ENCODE results near the gene ADAMTS9. TPM values are rescaled to one million over a fixed set of nuclear protein-coding genes. Genes with fewer than 3 reads are reported as not detected.

The ADAMTS9 gene
- total RNA-seq (2014; rRNA removed; shearing (Covaris generic)), result 3.1 and 3.3 TPM in 2 replicates

- peak; percentile 66 for DNase-seq (ENCODE audit: low read depth)
Measured at GRCh38 chr3:64687781-64688604, at the start of gene ADAMTS9. TSS of gene ADAMTS9 (minus strand) at chr3:64688000. CDS start at chr3:64687657, 343 bp downstream.

DNA sequence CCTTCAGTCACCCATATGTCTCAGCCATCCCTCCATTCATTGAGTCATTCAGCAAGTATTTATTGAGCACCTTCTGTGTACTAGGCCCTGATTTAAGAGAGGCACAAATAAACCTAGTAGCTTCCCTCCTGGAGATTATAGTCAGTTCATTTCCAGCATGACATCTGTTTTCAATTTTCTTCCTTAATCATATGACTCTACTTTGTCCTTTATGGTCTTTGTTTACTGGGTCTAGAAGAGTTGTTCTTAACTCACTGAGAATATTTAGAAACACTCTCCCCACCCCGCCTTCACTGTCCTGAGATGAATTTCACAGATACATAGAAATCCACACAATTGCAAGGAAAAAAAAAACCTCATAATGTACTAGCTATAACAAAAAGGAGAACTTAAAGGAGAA lies 44.8 kb upstream of the ADAMTS9 start:
- DNase-seq (ENCODE audit: low read depth), result no peak

GRCh38 chr3:64730681-64731080 lies 42.9 kb upstream of the ADAMTS9 start:
- no peak for DNase-seq (ENCODE audit: low read depth)

GRCh38 chr3:64728994-64729393 lies 41.2 kb upstream of the ADAMTS9 start:
- DNase-seq (ENCODE audit: low read depth), result peak; percentile 5

DNA sequence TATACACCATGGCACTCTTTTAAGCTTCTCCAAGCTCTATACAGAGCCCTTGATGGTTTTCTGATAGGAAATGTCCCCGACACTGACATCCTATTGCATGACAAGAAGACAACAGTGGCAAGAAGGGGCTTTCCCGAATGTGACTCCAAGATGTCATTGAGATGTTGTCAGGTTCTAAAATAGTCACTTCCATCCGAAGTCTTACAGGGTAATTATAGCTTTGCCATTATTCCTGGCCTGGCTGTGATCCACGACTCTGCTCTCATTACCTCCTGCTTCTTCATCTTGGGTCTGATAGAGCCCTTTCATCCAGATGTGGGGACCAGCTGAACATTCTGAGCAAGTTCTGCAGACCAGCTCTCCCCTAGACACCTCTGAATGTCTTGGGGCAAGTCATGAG lies 40.6 kb upstream of the ADAMTS9 start:
- DNase-seq (ENCODE audit: low read depth), result no peak

DNA sequence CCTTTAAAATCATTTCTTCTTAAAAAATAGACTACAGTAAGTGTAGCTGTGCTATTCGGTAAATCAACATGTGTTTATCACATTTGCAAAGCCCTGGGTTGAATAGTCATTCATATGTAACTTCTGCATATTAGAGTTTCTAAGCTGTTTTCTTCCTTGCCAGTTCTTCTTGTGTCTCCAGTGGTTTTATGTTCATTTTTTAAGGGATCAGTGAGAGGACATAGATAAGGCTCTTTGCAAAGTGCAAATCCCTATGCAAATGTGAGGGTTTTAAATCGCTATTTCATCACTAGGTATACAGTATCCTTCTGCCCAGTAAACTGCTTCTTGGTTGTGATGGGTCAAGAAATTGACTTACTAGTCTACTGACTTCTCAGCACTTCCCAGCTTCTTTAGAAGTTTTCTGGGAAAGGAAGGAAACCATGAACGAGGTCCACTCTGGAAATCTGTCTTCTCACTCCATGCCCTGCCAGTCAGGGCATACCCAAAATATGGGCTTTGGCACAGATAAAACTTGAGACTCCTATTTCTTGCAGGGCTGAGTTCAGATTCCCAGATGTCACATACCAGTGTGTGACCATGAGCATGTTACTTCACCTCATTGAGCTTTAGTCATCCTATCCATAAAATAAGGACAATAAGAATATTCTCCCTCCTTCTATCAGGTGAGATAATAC lies 38.8 kb upstream of the ADAMTS9 start:
- no peak for DNase-seq (ENCODE audit: low read depth)

DNA sequence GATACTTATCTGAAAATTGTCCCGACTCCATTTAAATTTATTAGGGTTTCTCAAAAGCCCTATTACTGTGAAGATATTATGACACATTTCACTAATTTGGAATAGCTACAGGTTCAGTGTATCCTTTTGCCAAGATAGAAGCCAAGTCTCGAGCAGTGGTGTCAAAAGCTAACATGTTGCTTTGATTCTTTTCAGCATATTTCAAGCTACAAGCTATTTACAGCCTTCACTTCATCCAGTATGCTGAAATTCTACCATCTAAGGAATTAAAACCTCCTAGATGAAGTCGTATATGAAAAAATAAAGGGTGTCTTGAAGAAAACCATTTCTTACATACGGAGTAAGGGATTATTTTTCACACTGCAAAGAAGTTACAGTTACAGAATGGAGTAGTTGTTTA lies 31.2 kb upstream of the ADAMTS9 start:
- DNase-seq (ENCODE audit: low read depth), result no peak

DNA sequence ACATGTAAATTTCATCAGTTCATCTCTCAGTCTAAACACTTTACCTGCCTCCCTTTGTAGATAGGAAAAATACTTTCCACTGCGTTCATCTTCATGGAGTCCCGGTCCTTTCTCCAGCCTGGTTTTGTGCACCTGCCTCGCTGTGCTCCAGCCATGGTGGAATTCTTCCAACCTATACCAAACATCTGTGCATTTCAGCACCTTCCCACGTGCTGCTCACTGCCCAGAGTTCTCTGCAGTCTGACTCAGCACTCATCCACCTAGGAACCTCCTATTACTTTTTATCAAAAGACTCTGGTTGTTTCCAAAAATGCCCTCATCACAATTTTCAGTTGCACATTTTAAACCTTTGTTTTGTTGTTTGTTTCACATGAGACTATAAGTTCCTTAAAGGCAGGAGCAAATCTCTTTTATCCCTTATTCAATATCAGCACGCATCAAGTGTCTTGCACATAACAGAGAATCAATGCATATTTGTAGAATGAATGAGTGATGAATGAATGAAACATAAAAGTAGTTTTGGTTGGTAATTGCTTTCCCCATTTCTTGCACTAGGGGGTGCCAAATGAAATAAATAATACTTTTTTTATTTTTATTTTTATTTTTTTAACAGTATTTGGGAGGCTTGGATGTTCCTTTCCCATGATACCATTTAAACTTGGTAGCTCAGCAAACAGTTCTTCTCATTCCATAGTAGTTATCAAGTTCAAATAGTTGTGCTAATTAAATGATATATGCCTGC lies 30.2 kb upstream of the ADAMTS9 start:
- no peak for DNase-seq (ENCODE audit: low read depth)

GRCh38 chr3:64717411-64717810 lies 29.6 kb upstream of the ADAMTS9 start:
- no peak for DNase-seq (ENCODE audit: low read depth)

DNA sequence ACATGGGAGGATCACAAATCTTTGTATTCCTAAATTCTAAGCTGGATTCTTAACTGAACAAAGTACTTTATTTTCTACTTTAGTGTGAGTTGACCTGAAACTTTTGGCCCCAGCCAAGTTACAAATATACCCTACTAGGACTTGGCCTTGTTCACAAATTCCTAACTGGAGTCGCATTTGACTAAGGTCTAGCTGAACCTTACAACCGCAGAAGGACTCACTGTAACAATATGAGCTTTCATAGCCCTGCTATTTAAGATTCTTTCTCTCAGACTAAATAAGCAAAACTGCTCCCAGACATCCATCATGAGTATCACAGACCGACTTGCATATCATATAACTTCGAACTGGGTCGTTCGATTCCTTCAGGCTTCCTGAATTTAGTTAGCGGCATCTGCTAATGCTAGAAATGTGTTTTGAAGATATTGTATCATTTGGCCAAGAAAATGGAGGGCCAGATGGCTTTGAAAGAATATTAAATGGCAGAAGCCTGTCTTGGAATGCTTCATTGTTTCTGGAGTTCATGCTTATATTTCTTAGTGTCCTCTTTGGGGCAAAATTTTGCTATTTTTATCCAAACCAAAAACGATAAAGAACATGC lies 28.4 kb upstream of the ADAMTS9 start:
- no peak for DNase-seq (ENCODE audit: low read depth)

GRCh38 chr3:64715211-64715982 lies 27.6 kb upstream of the ADAMTS9 start:
- DNase-seq (ENCODE audit: low read depth), result no peak

DNA sequence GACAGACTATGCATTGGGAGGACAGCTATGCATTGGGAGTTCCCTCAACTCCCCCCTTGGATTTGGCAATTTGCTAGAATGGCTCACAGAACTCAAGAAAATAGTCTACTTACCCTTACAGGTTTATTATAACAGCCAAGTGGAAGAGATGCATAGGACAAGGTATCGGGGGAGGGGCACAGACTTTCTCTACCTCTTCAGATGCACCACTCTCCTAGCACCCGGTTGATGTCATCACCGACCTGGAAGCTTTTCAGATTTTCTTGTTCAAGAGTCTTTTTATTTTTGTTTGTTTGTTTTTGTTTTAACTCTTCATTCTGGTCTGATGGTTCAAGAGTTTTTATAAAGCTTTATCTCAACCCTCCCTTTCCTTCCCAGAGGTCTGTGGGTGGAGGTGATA lies 20.7 kb upstream of the ADAMTS9 start:
- no peak for DNase-seq (ENCODE audit: low read depth)

GRCh38 chr3:64705946-64706345 lies 18.1 kb upstream of the ADAMTS9 start:
- DNase-seq (ENCODE audit: low read depth), result no peak

GRCh38 chr3:64696896-64697295 lies 9.1 kb upstream of the ADAMTS9 start:
- DNase-seq (ENCODE audit: low read depth), result no peak

DNA sequence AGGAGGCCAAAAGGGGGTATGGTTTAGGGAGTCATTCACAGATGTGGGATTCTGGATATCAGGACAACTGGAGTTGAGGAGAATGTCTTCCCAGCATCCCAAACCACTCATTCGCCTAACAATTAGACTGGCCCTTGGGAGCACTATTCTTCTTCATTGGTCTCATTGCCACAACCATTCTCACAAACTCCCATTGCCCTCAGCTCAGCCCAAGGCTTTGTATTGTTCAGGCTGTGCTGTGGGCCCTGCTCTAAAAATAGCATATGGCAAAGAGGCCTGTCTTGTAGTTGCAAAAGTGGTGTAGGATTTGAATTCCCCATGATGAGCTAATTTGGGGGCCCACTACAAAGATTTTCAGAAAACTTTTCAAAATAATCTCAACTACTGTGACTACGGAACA lies 6.3 kb upstream of the ADAMTS9 start:
- no peak for DNase-seq (ENCODE audit: low read depth)

- no peak for DNase-seq (ENCODE audit: low read depth)
Measured at GRCh38 chr3:64693031-64693430, 5.2 kb upstream of the ADAMTS9 start.

DNA sequence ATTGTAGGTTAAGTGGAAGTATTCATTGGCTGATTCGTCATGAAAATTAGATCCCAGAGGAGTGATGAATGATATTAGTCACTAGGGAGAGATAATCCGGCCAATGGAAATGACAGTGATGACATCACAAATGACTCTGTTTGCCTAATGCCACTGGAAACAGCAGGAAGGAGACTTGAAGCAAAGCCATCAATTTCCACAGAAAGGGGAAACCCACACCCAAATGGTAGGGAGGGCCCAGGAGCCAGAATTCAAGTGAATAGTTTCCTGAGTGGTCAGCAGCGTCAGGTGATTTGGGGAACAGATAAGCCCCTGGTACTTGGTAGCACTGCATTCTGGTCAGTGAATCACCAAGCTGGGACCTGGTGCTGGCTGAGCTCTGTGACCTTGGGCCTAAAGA lies 3.3 kb upstream of the ADAMTS9 start:
- peak; percentile 53 for DNase-seq (ENCODE audit: low read depth)

DNA sequence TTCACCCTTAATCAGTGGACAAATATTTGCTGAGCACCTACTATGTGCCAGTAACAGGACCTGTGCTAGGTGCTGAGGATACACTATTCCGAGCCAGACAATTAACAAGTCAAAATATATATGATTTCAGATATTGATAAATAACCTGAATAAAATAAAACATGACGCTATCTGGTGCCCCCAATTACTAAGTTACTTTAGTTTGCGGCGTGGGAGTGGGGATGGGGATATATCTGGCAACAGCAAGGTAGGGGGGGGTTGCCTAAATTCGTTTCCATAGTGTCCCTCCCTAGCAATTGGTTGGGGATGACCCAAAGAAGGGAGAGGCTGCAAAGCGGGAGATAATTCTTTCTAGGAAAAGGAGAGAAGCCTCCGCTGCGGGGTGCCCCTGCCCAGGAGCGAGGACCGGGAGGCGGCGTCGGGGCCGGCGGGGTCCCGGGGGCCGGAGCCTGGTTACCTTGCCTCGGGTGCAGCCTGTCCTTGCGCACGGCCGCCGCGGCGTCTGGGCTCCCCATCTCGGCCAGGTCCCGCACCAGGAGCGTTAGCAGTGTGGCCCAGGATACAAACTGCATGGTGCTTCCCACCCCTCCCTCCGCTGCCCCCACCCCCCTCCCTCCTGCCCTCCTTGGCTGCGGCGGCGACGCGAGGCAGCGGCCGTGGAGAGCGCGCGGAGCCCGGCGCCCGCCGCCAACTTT lies 567 bp downstream of the ADAMTS9 start:
- no peak for DNase-seq (ENCODE audit: low read depth)

- peak; percentile 67 for DNase-seq (ENCODE audit: low read depth)
Measured at GRCh38 chr3:64686446-64686908, 1.3 kb downstream of the ADAMTS9 start.

DNA sequence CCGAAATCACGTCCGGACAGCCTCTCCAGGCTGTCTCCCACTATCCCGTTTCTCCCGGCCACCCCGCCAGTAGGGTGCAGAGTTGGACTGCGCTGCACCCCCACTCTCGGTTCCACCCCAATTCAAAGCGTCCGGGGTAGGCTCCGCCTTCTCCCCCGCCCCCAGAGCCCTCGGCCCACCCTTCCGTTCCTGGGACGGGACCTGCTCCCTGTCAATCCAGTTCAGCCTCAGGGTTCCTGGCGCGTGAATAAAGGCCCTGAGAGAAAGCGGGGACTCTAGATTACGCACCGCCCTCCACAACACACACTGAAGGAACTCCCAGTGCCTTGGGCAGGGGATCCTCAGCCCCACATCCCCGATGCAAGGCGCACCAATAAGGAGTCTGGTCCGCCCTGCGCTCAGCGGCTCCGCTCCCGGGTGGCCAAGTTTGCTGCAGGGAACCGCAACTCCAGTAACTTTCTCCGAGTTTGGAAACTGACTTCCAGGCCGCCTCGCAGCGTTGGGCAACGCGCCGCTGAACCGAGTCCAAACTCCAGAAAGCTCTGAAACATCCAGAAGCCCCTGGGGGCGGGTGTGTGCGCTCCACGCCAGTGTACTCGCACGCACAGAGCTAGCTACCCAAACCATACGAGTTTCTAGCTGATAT lies 1.9 kb downstream of the ADAMTS9 start:
- DNase-seq (ENCODE audit: low read depth), result peak; percentile 92
